ENCODE data around the gene GTF2F1.
"Not testable (repeated sequence)": the region's sequence is repeated elsewhere in the genome, so short reads cannot be mapped to it uniquely, and the experiment has no call there.

The GTF2F1 gene

GRCh38 chr19:6384381-6384780, 8.6 kb downstream of the GTF2F1 start:
- no peak for DNase-seq (ENCODE audit: low spot score)

DNA sequence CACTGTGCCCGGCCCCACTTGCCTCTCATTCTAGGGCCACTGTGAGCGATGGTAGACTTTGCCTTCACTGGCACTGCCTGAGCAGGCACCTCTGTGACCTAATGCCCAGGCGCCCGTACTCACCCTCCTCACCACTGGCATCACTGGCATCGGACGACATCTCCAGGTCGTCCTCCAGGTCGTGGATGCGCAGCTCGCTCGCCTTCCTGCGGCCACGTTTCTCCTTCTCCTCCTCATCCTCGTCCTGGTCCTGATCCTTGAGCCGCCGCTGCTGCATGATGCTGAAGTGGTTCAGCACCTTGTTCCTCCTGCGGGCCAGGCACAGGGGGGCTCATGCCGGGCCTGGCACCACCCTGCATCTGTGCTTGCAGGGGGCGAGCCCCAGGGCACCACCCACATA, 9.8 kb downstream of the GTF2F1 start:
- DNase-seq (ENCODE audit: low spot score) = no peak

- DNase-seq (ENCODE audit: low spot score) = no peak
These were observed 11.8 kb downstream of the GTF2F1 start for GRCh38 chr19:6381030-6381750.

GRCh38 chr19:6379744-6380143, 13.2 kb downstream of the GTF2F1 start:
- DNase-seq (ENCODE audit: low spot score) = no peak

- no peak for DNase-seq (ENCODE audit: low spot score)
These were observed 14.5 kb downstream of the GTF2F1 start for GRCh38 chr19:6378486-6378885.

DNA sequence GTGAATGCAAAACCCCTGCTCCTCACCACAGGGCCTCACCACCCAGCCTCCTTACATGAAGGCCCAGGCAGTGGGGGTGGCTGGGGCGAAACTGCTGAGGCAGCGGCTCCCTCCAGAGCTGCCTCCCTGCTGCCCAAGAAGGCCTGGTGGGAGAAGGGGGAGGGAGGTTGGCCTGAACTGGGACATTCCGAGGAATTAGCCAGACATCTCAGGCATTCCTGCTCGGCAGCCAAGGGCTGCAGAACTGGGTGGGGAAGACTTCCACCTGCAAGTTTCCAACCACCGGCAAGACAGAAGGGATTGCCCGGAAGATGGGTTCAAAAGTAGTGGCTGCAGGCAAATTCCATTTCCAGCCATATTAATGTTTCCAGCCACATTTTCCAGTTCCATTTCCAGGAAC, 14.9 kb downstream of the GTF2F1 start:
- no peak for DNase-seq (ENCODE audit: low spot score)

- DNase-seq (ENCODE audit: low spot score) = no peak
These were observed 16.3 kb downstream of the GTF2F1 start for GRCh38 chr19:6376512-6377190.

DNA sequence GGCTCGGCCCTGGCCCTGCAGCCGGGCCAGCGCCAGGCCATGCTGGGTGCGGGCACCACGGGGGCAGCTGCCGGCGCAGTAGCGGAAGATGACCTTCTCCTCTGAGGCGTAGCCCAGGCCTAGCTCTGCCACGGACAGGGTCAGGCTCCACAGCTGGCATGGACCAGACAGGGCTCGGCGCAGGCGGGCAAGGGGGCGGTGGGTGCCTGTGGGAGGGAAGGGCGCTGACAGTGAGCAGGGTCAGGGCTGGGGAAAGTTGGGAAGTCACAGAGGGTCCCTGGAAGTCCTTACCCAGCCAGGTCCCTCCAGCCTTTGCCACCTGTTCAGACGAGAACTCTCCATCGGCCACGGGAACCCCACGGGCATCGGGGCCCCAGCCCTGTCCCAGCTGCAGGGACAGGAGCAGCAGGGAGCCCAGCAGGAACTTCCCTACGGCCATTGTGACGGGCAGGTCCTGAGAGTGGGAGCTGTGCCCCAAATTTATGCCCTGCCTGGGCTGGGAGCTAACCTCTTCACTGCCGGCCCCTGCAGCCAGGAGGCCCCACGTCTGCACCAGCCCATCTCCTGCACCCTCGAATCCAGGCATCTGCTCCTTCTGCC, 17.5 kb downstream of the GTF2F1 start, which contains the start of gene PSPN:
TSS of gene PSPN (minus strand) at position 523 of the 600 bp plus-strand sequence. CDS start at position 439, 84 bp downstream.
- DNase-seq (ENCODE audit: low spot score) = no peak

GRCh38 chr19:6374711-6375410, 18.1 kb downstream of the GTF2F1 start:
- DNase-seq (ENCODE audit: low spot score) = no peak

DNA sequence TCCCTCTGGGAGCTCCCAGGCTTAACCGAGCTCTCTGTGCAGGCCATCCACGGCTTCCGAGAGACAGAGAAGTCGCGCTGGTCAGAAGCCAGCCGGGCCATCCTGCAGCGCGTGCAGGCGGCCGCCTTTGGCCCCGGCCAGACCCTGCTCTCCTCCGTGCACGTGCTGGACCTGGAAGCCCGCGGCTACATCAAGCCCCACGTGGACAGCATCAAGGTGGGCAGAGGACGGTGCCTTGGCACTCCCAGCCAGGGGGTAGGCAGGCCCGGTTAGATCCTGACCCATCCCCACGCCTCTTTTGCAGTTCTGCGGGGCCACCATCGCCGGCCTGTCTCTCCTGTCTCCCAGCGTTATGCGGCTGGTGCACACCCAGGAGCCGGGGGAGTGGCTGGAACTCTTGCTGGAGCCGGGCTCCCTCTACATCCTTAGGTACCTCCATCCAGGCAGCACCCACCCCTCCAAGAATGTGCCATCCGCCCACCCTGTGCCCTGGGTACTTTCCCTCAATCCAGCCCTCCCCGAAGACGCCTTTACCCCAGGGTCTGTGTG, 18.7 kb downstream of the GTF2F1 start:
- DNase-seq (ENCODE audit: low spot score) = no peak

DNA sequence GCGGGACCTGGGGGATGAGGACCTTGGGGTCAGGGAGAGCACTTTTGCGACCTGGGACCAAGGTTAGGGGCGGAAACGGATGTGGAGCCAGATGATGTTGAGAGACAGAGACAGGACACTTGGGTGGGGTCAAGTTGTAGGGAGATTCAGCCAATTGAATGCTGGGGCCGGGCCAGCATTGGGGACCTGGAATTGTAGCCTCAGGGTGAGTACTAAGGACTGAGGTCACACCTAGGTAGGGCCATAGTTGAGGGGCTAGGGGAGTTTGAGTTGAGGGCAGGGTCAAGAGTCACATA, 19.2 kb downstream of the GTF2F1 start:
- peak; percentile 6 for DNase-seq (ENCODE audit: low spot score)

DNA sequence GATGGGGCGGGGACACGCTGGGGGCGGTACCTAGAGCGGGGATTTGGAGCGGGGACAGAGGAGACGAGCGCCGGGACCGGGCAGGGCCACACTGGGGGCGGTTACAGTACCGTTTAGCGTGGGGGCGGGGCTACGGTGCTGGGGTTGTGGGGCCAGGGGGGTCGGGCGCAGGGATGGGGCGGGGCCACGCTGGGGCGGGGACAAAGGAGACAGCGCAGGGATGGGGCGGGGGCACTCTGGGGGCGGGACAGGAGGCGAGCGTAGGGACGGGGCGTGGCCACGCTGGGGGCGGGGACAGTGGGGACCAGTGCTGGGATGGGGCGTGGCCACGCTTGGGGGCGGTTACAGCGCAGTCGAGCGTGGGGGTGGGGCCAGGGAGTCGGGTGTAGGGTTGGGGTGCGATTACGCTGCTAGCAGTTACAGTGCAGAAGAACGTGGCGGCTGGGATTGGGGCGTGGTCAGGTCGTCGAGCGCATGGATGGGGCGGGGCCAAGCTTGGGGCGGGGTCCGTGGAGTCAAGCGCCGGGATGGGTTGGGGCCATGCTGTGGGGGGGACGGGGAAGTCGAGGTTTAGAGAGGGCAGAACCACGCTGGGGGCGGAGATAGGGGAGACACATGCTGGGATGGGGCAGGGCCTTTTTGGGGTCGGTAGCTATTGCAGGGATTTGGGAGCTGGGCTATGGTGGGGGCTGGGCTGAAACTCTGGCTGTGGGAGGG, 19.7 kb downstream of the GTF2F1 start:
- DNase-seq (ENCODE audit: low spot score) = peak; percentile 96

GRCh38 chr19:6372594-6373095, 20.3 kb downstream of the GTF2F1 start, which contains the start of gene ALKBH7:
Gene ALKBH7 (plus strand): TSS chr19:6372794. CDS start chr19:6372821, 27 bp downstream.
- DNase-seq (ENCODE audit: low spot score) = peak; percentile 100

DNA sequence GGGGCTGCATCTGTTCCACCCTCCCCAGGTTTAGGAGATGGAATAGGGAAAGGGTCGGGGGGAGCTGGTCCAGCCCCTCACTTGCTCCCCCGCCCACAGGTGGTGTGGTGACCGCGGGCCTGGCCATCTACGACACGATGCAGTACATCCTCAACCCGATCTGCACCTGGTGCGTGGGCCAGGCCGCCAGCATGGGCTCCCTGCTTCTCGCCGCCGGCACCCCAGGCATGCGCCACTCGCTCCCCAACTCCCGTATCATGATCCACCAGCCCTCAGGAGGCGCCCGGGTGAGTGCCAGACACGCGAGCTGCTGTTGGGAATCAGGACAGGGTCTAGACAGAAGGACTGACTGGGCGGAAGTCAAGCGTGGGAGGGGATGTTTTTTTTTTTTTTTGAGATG, 28.6 kb downstream of the GTF2F1 start:
- DNase-seq (ENCODE audit: low spot score) = no peak

- no peak for DNase-seq (ENCODE audit: low spot score)
These were observed 30.6 kb downstream of the GTF2F1 start for GRCh38 chr19:6362351-6362801.

DNA sequence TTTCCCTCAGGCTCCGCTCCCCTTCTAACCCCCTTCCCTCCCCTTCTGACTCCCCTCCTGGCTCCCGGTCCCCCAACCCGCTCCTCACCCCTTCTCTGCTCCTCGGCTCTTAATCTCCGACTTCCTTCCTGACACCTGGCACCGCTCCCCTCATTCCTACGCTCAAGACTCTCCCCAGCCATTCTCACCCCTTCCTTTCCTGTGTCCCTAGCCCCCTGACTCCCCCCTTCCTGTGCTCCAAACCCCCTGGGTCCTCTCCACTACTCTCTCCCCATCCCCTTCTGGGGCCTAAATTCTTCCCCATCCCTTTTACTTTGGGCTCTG, 31.0 kb downstream of the GTF2F1 start:
- DNase-seq (ENCODE audit: low spot score) = no peak

- DNase-seq (ENCODE audit: low spot score) = not testable (repeated sequence)
These were observed 32.1 kb downstream of the GTF2F1 start for GRCh38 chr19:6360857-6361216.

- not testable (repeated sequence) for DNase-seq (ENCODE audit: low spot score)
These were observed 32.5 kb downstream of the GTF2F1 start for GRCh38 chr19:6360445-6360844.

- DNase-seq (ENCODE audit: low spot score) = no peak
These were observed 33.2 kb downstream of the GTF2F1 start for GRCh38 chr19:6359568-6360341.

GRCh38 chr19:6358003-6358402, 35.0 kb downstream of the GTF2F1 start:
- DNase-seq (ENCODE audit: low spot score) = no peak

- DNase-seq (ENCODE audit: low spot score) = no peak
These were observed 35.8 kb downstream of the GTF2F1 start for GRCh38 chr19:6357174-6357573.

All from kidney capillary endothelial cell (primary cell).